HEK293 (cell line): ENCODE measurements around the gene NACA2.

Experiments
- CTCF ChIA-PET: fragments of 350-600 bp; formaldehyde crosslinking; extraction: SDS; loops from one replicate; lab custom pipeline; 2021; ENCODE audit warnings: antibody characterized with exemption; lab: Yijun Ruan, JAX
- POLR2A ChIA-PET: fragments of 300-600 bp; formaldehyde crosslinking; extraction: SDS; loops from one replicate; lab custom pipeline; 2020; ENCODE audit warnings: antibody characterized with exemption, inconsistent platforms; lab: Yijun Ruan, JAX
- H3K27ac ChIP-seq: fragments of 200-500 bp; sonication (Bioruptor generic); 2 replicates; pipeline ENCODE4 v1.5.1; 2014; ENCODE audit warnings: low read depth, low read length, control low read depth, inconsistent platforms; ENCODE audit errors: extremely low read depth
- H3K36me3 ChIP-seq, 2 experiments: fragments of 200-500 bp in 1 of 2; sonication (Bioruptor generic) in 1 of 2; 1 replicate in 1 of 2; 2 replicates in 1 of 2; pipeline ENCODE4 v1.5.1; 2014 to 2017; ENCODE audit warnings: inconsistent platforms in 2 of 2, low read length in 2 of 2; ENCODE audit not compliant: control insufficient read depth in 2 of 2, insufficient read depth in 1 of 2
- H3K4me1 ChIP-seq: fragments of 200-500 bp; sonication (Bioruptor generic); 2 replicates; pipeline ENCODE4 v1.5.1; 2014; ENCODE audit warnings: mild to moderate bottlenecking, low read length, inconsistent platforms; ENCODE audit not compliant: control insufficient read depth, insufficient read depth
- H3K4me3 ChIP-seq: 2 replicates; pipeline ENCODE4 v1.5.1; 2011; ENCODE audit warnings: low read depth, mild to moderate bottlenecking, control low read depth, low read length, moderate library complexity
- H3K9me3 ChIP-seq: fragments of 200-500 bp; sonication (Bioruptor generic); 2 replicates; pipeline ENCODE4 v1.5.1; 2014; ENCODE audit warnings: low read depth, low read length, inconsistent platforms; ENCODE audit not compliant: control insufficient read depth, insufficient read depth
- BCL11B ChIP-seq: fragments of 450-650 bp; formaldehyde crosslinking; IDR thresholded peaks from 2 replicates; pipeline ENCODE4 v1.5.1; 2016; ENCODE audit warnings: low read depth, missing biosample characterization, missing genetic modification characterization
- PRDM1 ChIP-seq: fragments of 450-650 bp; formaldehyde crosslinking; IDR thresholded peaks from 2 replicates; pipeline ENCODE4; 2016; ENCODE audit warnings: missing biosample characterization, missing genetic modification characterization
- SP7 ChIP-seq: fragments of 450-650 bp; formaldehyde crosslinking; IDR thresholded peaks from 2 replicates; pipeline ENCODE4 v1.5.1; 2016; ENCODE audit warnings: missing biosample characterization, missing genetic modification characterization
- ZBTB21 ChIP-seq: fragments of 450-650 bp; formaldehyde crosslinking; IDR thresholded peaks from 2 replicates; pipeline ENCODE4 v1.5.1; 2017; ENCODE audit warnings: missing biosample characterization, missing genetic modification characterization
- ZFP69B ChIP-seq: fragments of 450-650 bp; formaldehyde crosslinking; IDR thresholded peaks from 2 replicates; pipeline ENCODE4 v1.5.1; 2016; ENCODE audit warnings: missing biosample characterization, missing genetic modification characterization
- ZNF121 ChIP-seq: fragments of 450-650 bp; formaldehyde crosslinking; IDR thresholded peaks from 2 replicates; pipeline ENCODE4 v1.5.1; 2016; ENCODE audit warnings: missing biosample characterization, missing genetic modification characterization
- ZNF214 ChIP-seq: fragments of 450-650 bp; formaldehyde crosslinking; IDR thresholded peaks from 2 replicates; pipeline ENCODE4 v1.5.1; 2017; ENCODE audit warnings: missing biosample characterization, mild to moderate bottlenecking, missing genetic modification characterization, borderline replicate concordance
- ZNF311 ChIP-seq: fragments of 450-650 bp; formaldehyde crosslinking; IDR thresholded peaks from 2 replicates; pipeline ENCODE4 v1.5.1; 2017; ENCODE audit warnings: missing biosample characterization, missing genetic modification characterization, borderline replicate concordance
- ZNF324 ChIP-seq: fragments of 450-650 bp; formaldehyde crosslinking; IDR thresholded peaks from 2 replicates; pipeline ENCODE4 v1.5.1; 2016; ENCODE audit warnings: missing biosample characterization, missing genetic modification characterization
- ZNF404 ChIP-seq: fragments of 450-650 bp; formaldehyde crosslinking; IDR thresholded peaks from 2 replicates; pipeline ENCODE4 v1.5.1; 2017; ENCODE audit warnings: missing biosample characterization, missing genetic modification characterization
- ZNF48 ChIP-seq: fragments of 450-650 bp; formaldehyde crosslinking; IDR thresholded peaks from 2 replicates; pipeline ENCODE4 v1.5.1; 2016; ENCODE audit warnings: missing biosample characterization, missing genetic modification characterization
- ZNF544 ChIP-seq: fragments of 450-650 bp; formaldehyde crosslinking; IDR thresholded peaks from 2 replicates; pipeline ENCODE4 v1.5.0; 2017; ENCODE audit warnings: missing biosample characterization, missing genetic modification characterization
- ZNF600 ChIP-seq: fragments of 450-650 bp; formaldehyde crosslinking; IDR thresholded peaks from 2 replicates; pipeline ENCODE4 v1.5.1; 2016; ENCODE audit warnings: missing biosample characterization, missing genetic modification characterization
- ZNF621 ChIP-seq: fragments of 450-650 bp; formaldehyde crosslinking; IDR thresholded peaks from 2 replicates; pipeline ENCODE4 v1.5.1; 2017; ENCODE audit warnings: missing biosample characterization, missing genetic modification characterization
- ZNF629 ChIP-seq: fragments of 450-650 bp; formaldehyde crosslinking; IDR thresholded peaks from 2 replicates; pipeline ENCODE4 v1.5.1; 2017; ENCODE audit warnings: missing biosample characterization, missing genetic modification characterization
- ZNF654 ChIP-seq: fragments of 450-650 bp; formaldehyde crosslinking; IDR thresholded peaks from 2 replicates; pipeline ENCODE4 v1.5.1; 2016; ENCODE audit warnings: low read depth, missing biosample characterization, missing genetic modification characterization
- ZNF660 ChIP-seq: fragments of 450-650 bp; IDR thresholded peaks from 2 replicates; pipeline ENCODE4 v1.5.1; 2018; ENCODE audit warnings: missing biosample characterization, mild to moderate bottlenecking, missing genetic modification characterization
- ZNF792 ChIP-seq: fragments of 450-650 bp; formaldehyde crosslinking; IDR thresholded peaks from 2 replicates; pipeline ENCODE4 v1.5.1; 2016; ENCODE audit warnings: missing biosample characterization, missing genetic modification characterization
- TF ChIP-seq, protein P1 (sequence below): fragments of 450-650 bp; formaldehyde crosslinking; optimal IDR thresholded peaks from 2 replicates; pipeline ENCODE3; 2016; ENCODE audit warnings: missing biosample characterization, mild to moderate bottlenecking, missing genetic modification characterization
- TF ChIP-seq, protein P2 (sequence below): fragments of 450-650 bp; formaldehyde crosslinking; IDR thresholded peaks from 2 replicates; pipeline ENCODE4 v1.5.1; 2016; ENCODE audit warnings: missing biosample characterization, missing genetic modification characterization
- TF ChIP-seq, protein P3 (sequence below): fragments of 450-650 bp; formaldehyde crosslinking; IDR thresholded peaks from 2 replicates; pipeline ENCODE4 v1.5.1; 2016; ENCODE audit warnings: missing biosample characterization, missing genetic modification characterization
- TF ChIP-seq, protein P4 (sequence below): fragments of 450-650 bp; formaldehyde crosslinking; IDR thresholded peaks from 2 replicates; pipeline ENCODE4 v1.5.1; 2016; ENCODE audit warnings: missing biosample characterization, missing genetic modification characterization
- TF ChIP-seq, protein P5 (sequence below): fragments of 450-650 bp; formaldehyde crosslinking; IDR thresholded peaks from 2 replicates; pipeline ENCODE4 v1.5.1; 2017; ENCODE audit warnings: missing biosample characterization, missing genetic modification characterization

NACA2 gene

DNA sequence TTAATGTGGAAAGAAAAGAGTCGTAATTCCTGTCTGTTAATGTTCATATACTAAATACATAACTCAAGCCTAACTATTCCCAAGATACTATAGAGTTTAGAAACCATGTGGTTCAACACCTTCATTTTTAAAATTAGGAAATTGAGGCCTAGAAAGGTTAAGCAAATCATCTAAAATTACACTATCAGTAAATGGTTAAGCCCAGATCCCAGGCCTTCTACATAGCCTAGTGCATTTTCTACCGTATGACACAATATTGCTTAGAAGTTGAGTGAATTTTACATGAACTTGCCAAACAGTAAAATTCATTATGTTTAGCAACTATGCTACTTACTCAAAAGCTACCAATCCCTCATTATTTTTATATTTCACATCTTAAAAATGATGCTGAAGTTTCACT is 6.8 kb downstream of the NACA2 start (continued):
- TF ChIP-seq, protein P1, sequence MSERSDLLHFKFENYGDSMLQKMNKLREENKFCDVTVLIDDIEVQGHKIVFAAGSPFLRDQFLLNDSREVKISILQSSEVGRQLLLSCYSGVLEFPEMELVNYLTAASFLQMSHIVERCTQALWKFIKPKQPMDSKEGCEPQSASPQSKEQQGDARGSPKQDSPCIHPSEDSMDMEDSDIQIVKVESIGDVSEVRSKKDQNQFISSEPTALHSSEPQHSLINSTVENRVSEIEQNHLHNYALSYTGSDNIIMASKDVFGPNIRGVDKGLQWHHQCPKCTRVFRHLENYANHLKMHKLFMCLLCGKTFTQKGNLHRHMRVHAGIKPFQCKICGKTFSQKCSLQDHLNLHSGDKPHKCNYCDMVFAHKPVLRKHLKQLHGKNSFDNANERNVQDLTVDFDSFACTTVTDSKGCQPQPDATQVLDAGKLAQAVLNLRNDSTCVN (tag by site-specific recombination) = no peak
- TF ChIP-seq BCL11B (tag by site-specific recombination) (no peak), ZNF214 (tag by site-specific recombination) (no peak), ZNF311 (no peak), ZFP69B (tag by site-specific recombination) (no peak), ZNF48 (no peak), ZNF121 (tag by site-specific recombination) (no peak), PRDM1 (tag by site-specific recombination) (no peak), ZNF621 (no peak), ZNF792 (no peak), ZNF404 (tag by site-specific recombination) (no peak), SP7 (tag by site-specific recombination) (no peak)

DNA sequence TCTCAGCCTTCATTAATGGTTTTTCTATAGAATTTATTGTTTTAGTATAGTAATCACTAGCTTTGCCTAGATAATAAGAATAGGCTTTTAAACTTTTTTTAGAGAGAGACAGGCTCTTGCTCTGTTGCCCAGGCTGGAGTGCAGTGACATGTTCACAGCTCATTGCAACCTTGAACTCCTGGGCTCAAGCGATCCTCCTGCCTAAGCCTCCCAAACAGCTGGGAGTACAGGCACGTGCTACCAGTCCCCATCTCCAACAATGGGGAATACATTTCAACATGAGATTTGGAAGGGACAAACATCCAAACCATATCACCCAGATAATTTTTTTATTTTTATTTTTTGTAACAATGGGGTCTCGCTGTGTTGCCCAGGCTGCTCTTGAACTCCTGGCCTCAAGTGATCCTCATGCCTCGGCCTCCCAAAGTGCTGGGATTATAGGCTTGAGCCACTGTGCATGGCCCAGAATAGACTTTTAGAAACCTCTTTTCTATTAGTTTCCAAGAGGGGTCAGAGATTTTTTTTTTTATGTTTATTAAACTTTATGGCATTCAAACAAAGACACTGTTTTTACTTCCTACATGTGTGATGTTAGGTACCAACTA is 7.3 kb downstream of the NACA2 start:
- Histone ChIP-seq H3K9me3 (no peaks in the 10 kb centered on the region), H3K4me1 (peaks cover 8% of the 10 kb centered on the region; the same call in 1 of the 2 replicates), H3K27ac (no peak overlapping the region), H3K36me3 (no peaks in the 10 kb centered on the region), H3K4me3 (no peak overlapping the region)
- ChIA-PET CTCF (interaction anchor here (0.6 to 2.3 kb wide), 28 partner anchors 9 to 612 kb away, joined by 3 to 38 read pairs (median 3); no protein-coding TSS in a partner anchor), POLR2A (no interaction called here)
- TF ChIP-seq, protein P2, sequence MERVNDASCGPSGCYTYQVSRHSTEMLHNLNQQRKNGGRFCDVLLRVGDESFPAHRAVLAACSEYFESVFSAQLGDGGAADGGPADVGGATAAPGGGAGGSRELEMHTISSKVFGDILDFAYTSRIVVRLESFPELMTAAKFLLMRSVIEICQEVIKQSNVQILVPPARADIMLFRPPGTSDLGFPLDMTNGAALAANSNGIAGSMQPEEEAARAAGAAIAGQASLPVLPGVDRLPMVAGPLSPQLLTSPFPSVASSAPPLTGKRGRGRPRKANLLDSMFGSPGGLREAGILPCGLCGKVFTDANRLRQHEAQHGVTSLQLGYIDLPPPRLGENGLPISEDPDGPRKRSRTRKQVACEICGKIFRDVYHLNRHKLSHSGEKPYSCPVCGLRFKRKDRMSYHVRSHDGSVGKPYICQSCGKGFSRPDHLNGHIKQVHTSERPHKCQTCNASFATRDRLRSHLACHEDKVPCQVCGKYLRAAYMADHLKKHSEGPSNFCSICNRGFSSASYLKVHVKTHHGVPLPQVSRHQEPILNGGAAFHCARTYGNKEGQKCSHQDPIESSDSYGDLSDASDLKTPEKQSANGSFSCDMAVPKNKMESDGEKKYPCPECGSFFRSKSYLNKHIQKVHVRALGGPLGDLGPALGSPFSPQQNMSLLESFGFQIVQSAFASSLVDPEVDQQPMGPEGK = no peak
- TF ChIP-seq ZNF121 (tag by site-specific recombination) = 0 out of 2 replicates have a peak, but pooled peaks have one; percentile 42

DNA sequence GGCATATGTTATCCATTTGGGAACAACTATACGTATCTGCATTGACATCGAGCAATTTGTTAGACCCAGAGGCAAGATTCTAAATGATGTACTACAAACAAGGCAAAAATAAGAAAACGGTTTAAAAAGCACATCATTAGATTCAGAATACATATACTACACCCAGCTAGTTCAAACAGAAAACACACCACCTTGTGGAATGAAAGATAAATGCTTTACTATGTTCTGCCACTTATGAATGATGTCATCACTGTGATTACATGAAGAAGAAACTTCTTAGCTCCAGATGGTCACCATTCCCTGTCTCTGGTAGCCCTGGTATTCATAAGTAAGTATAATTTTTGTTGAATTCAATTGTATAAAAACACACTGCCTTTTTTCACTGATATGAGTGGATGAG is 7.8 kb downstream of the NACA2 start:
- no peak overlapping the region for H3K27ac ChIP-seq
- TF ChIP-seq, protein P3, sequence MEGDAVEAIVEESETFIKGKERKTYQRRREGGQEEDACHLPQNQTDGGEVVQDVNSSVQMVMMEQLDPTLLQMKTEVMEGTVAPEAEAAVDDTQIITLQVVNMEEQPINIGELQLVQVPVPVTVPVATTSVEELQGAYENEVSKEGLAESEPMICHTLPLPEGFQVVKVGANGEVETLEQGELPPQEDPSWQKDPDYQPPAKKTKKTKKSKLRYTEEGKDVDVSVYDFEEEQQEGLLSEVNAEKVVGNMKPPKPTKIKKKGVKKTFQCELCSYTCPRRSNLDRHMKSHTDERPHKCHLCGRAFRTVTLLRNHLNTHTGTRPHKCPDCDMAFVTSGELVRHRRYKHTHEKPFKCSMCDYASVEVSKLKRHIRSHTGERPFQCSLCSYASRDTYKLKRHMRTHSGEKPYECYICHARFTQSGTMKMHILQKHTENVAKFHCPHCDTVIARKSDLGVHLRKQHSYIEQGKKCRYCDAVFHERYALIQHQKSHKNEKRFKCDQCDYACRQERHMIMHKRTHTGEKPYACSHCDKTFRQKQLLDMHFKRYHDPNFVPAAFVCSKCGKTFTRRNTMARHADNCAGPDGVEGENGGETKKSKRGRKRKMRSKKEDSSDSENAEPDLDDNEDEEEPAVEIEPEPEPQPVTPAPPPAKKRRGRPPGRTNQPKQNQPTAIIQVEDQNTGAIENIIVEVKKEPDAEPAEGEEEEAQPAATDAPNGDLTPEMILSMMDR (tag by site-specific recombination) = peak; percentile 36; the same call in 1 of the 2 replicates
- TF ChIP-seq, protein P4, sequence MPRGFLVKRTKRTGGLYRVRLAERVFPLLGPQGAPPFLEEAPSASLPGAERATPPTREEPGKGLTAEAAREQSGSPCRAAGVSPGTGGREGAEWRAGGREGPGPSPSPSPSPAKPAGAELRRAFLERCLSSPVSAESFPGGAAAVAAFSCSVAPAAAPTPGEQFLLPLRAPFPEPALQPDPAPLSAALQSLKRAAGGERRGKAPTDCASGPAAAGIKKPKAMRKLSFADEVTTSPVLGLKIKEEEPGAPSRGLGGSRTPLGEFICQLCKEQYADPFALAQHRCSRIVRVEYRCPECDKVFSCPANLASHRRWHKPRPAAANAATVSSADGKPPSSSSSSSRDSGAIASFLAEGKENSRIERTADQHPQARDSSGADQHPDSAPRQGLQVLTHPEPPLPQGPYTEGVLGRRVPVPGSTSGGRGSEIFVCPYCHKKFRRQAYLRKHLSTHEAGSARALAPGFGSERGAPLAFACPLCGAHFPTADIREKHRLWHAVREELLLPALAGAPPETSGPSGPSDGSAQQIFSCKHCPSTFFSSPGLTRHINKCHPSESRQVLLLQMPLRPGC = 0 out of 2 replicates have a peak, but pooled peaks have one; percentile 8
- TF ChIP-seq ZBTB21 (tag by site-specific recombination) = peak; percentile 88
- TF ChIP-seq SP7 (tag by site-specific recombination) = 0 out of 2 replicates have a peak, but pooled peaks have one; percentile 25
- TF ChIP-seq ZNF654 = peak; percentile 57
- peak; percentile 81 for TF ChIP-seq ZNF600 (tag by site-specific recombination)
- TF ChIP-seq ZNF544 (tag by site-specific recombination) = no peak
- peak; percentile 89 for TF ChIP-seq ZNF629 (tag by site-specific recombination)
- no peak for TF ChIP-seq ZNF324 (tag by site-specific recombination)
- TF ChIP-seq, protein P5, sequence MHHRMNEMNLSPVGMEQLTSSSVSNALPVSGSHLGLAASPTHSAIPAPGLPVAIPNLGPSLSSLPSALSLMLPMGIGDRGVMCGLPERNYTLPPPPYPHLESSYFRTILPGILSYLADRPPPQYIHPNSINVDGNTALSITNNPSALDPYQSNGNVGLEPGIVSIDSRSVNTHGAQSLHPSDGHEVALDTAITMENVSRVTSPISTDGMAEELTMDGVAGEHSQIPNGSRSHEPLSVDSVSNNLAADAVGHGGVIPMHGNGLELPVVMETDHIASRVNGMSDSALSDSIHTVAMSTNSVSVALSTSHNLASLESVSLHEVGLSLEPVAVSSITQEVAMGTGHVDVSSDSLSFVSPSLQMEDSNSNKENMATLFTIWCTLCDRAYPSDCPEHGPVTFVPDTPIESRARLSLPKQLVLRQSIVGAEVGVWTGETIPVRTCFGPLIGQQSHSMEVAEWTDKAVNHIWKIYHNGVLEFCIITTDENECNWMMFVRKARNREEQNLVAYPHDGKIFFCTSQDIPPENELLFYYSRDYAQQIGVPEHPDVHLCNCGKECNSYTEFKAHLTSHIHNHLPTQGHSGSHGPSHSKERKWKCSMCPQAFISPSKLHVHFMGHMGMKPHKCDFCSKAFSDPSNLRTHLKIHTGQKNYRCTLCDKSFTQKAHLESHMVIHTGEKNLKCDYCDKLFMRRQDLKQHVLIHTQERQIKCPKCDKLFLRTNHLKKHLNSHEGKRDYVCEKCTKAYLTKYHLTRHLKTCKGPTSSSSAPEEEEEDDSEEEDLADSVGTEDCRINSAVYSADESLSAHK = peak; percentile 10; the same call in 1 of the 2 replicates
- peak; percentile 72 for TF ChIP-seq ZNF660 (tag by site-specific recombination)

More for the DNA sequence above, 7.8 kb downstream of the NACA2 start:
- ChIA-PET POLR2A (no interaction called here), CTCF (interaction anchor here (0.5 to 2.3 kb wide), 26 partner anchors 9 to 526 kb away, joined by 3 to 38 read pairs (median 3); no protein-coding TSS in a partner anchor)
- Histone ChIP-seq H3K4me3 (no peak overlapping the region), H3K36me3 (no peaks in the 10 kb centered on the region), H3K9me3 (no peaks in the 10 kb centered on the region), H3K4me1 (peaks cover 8% of the 10 kb centered on the region; the same call in 1 of the 2 replicates)
